ENCODE results near the gene ZYG11B. TPM values are rescaled to one million over a fixed set of nuclear protein-coding genes. Genes with fewer than 3 reads are reported as not detected.
"Not testable (repeated sequence)": the region's sequence is repeated elsewhere in the genome, so short reads cannot be mapped to it uniquely, and the experiment has no call there.

Gene ZYG11B
- total RNA-seq, 3 donors from 2014 or later, result 38.7 to 47.6 (median 47.4) TPM

GRCh38 chr1:52855584-52855983 is 129.3 kb downstream of the ZYG11B start:
- intact Hi-C loops (cut with DNase I; ENCODE audit: low total_unique reads), result no loop called here
- no peak for DNase-seq (ENCODE audit: low spot score in 2 of 2)
- H3K27ac ChIP-seq, result no peak overlapping the region
- H3K4me1 ChIP-seq, result no peaks in the 10 kb centered on the region
- H3K4me3 ChIP-seq, result no peak overlapping the region
- no peaks in the 10 kb centered on the region for H3K27me3 ChIP-seq
- TF ChIP-seq POLR2AphosphoS5 (IDR thresholded peaks at IDR 0.05) (no peak), CTCF (IDR thresholded peaks at IDR 0.05) (no peak), POLR2A (IDR thresholded peaks at IDR 0.05) (no peak)
- H3K36me3 ChIP-seq, result no peaks in the 10 kb centered on the region
- H3K9me3 ChIP-seq, result no peaks in the 10 kb centered on the region

GRCh38 chr1:52856026-52856425 is 129.8 kb downstream of the ZYG11B start:
- intact Hi-C loops (cut with DNase I; ENCODE audit: low total_unique reads), result no loop called here
- Histone ChIP-seq H3K9me3 (no peaks in the 10 kb centered on the region), H3K27ac (no peak overlapping the region), H3K27me3 (no peaks in the 10 kb centered on the region), H3K4me3 (no peak overlapping the region), H3K36me3 (no peaks in the 10 kb centered on the region), H3K4me1 (no peaks in the 10 kb centered on the region)
- no peak for DNase-seq (ENCODE audit: low spot score in 2 of 2)
- TF ChIP-seq CTCF (IDR thresholded peaks at IDR 0.05) (no peak), POLR2A (IDR thresholded peaks at IDR 0.05) (no peak), POLR2AphosphoS5 (IDR thresholded peaks at IDR 0.05) (no peak)

- Histone ChIP-seq H3K9me3 (no peaks in the 10 kb centered on the region), H3K36me3 (no peaks in the 10 kb centered on the region), H3K27me3 (no peaks in the 10 kb centered on the region), H3K27ac (no peak overlapping the region), H3K4me1 (no peaks in the 10 kb centered on the region), H3K4me3 (no peak overlapping the region)
- DNase-seq (ENCODE audit: low spot score in 2 of 2), result no peak
- intact Hi-C loops (cut with DNase I; ENCODE audit: low total_unique reads), result no loop called here
- no peak for TF ChIP-seq POLR2AphosphoS5 (IDR thresholded peaks at IDR 0.05)
- TF ChIP-seq POLR2A (IDR thresholded peaks at IDR 0.05), result no peak
- TF ChIP-seq CTCF (IDR thresholded peaks at IDR 0.05), result no peak
Observed at GRCh38 chr1:52857443-52857842, 131.2 kb downstream of the ZYG11B start.

GRCh38 chr1:52862666-52863458 is 136.6 kb downstream of the ZYG11B start:
- DNase-seq (ENCODE audit: low spot score in 2 of 2), result no peak
- no peak for TF ChIP-seq POLR2AphosphoS5 (IDR thresholded peaks at IDR 0.05)
- no peak for TF ChIP-seq CTCF (IDR thresholded peaks at IDR 0.05)
- no peak for TF ChIP-seq POLR2A (IDR thresholded peaks at IDR 0.05)
- H3K4me3 ChIP-seq, result no peak overlapping the region
- no peak overlapping the region for H3K27ac ChIP-seq
- intact Hi-C loops (cut with DNase I; ENCODE audit: low total_unique reads), result no loop called here
- no peaks in the 10 kb centered on the region for H3K27me3 ChIP-seq
- H3K4me1 ChIP-seq, result no peaks in the 10 kb centered on the region
- no peaks in the 10 kb centered on the region for H3K9me3 ChIP-seq
- no peaks in the 10 kb centered on the region for H3K36me3 ChIP-seq

GRCh38 chr1:52867087-52867863 is 141.0 kb downstream of the ZYG11B start:
- TF ChIP-seq POLR2A (IDR thresholded peaks at IDR 0.05) (no peak), POLR2AphosphoS5 (IDR thresholded peaks at IDR 0.05) (no peak), CTCF (IDR thresholded peaks at IDR 0.05) (no peak)
- Histone ChIP-seq H3K4me1 (no peaks in the 10 kb centered on the region), H3K27ac (no peak overlapping the region), H3K27me3 (no peaks in the 10 kb centered on the region), H3K36me3 (no peaks in the 10 kb centered on the region), H3K4me3 (no peak overlapping the region), H3K9me3 (no peaks in the 10 kb centered on the region)
- intact Hi-C loops (cut with DNase I; ENCODE audit: low total_unique reads), result no loop called here
- DNase-seq (ENCODE audit: low spot score in 2 of 2), result no peak

GRCh38 chr1:52869727-52870126 is 143.5 kb downstream of the ZYG11B start:
- DNase-seq (ENCODE audit: low spot score in 2 of 2); H3K9me3 ChIP-seq; H3K27me3 ChIP-seq; H3K4me1 ChIP-seq; H3K4me3 ChIP-seq; intact Hi-C loops (cut with DNase I; ENCODE audit: low total_unique reads); H3K27ac ChIP-seq; H3K36me3 ChIP-seq: not testable (repeated sequence)

Measured in breast epithelium (tissue), 4 donors.